IPS DF 6.9 (cell line): ENCODE measurements around the gene ADCY1.
"Not testable (repeated sequence)": the region's sequence is repeated elsewhere in the genome, so short reads cannot be mapped to it uniquely, and the experiment has no call there.

Source experiments
- DNase-seq: peaks from one replicate; pipeline ENCODE4 v3.0.0-alpha.2; 2013; ENCODE audit warnings: low read depth, low spot score
- H3K27ac ChIP-seq: one replicate; pipeline ENCODE4 v1.5.1; 2013; ENCODE audit warnings: low read length, control low read depth
- H3K27me3 ChIP-seq: 2 replicates; pipeline ENCODE4 v1.6.1; 2013; ENCODE audit warnings: mild to moderate bottlenecking, low read length; ENCODE audit not compliant: control insufficient read depth, insufficient read depth
- H3K36me3 ChIP-seq: 2 replicates; pipeline ENCODE4 v1.6.1; 2013; ENCODE audit warnings: low read length; ENCODE audit not compliant: control insufficient read depth, insufficient read depth
- H3K4me1 ChIP-seq: 2 replicates; pipeline ENCODE4 v1.6.1; 2013; ENCODE audit warnings: low read length; ENCODE audit not compliant: control insufficient read depth, insufficient read depth
- H3K4me3 ChIP-seq: 2 replicates; pipeline ENCODE4 v1.5.1; 2013; ENCODE audit warnings: mild to moderate bottlenecking, low read length
- H3K9me3 ChIP-seq: 2 replicates; pipeline ENCODE4 v1.6.1; 2013; ENCODE audit warnings: low read length, inconsistent platforms; ENCODE audit not compliant: control insufficient read depth, insufficient read depth
- WGBS: extraction: QIAGEN DNeasy Blood & Tissue Kit; methylation state at CpG from one replicate; pipeline ENCODE4 v1.1.7; 2013; ENCODE audit warnings: mixed read lengths, missing lambda C conversion rate; ENCODE audit not compliant: insufficient read length, insufficient coverage; 5-methylcytosine and 5-hydroxymethylcytosine counted together

The ADCY1 gene

DNA sequence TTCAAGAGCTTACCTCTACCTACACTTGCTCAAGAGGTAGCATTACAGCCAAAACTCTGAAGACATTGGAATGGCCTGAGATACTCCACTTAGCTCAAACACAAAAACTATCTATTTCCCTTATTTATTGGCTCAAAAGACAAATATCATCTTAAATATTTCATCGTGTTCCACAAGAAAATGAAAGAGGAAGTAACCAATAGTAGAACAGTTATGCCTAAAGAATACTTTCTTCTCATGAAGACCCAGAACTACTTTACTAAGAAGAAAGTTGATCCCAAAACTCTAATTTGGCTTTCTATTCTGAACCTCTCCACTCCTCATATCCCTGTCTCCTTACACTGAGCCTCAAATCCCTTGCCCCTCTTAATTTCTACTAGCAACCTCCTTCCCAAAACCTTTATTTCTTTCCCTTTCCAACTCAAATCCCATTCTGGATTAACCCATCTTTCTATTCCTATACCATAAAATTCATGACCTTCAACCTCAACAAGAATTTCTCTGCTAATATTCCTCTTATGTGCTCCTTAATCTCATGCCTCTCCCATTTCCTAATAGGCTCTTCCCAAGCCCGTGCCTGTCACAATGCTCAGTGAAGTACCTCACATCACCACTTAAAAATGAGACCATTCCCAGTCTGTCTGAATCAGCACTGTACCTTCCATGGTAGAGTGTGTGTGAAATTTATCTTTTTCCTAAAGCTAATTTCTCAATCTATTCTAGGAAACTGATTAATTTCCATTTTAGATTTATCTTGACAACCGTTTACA lies 188.2 kb downstream of the ADCY1 start:
- not testable (repeated sequence) for H3K4me3 ChIP-seq, H3K27me3 ChIP-seq, H3K36me3 ChIP-seq, DNase-seq, H3K27ac ChIP-seq, H3K4me1 ChIP-seq, H3K9me3 ChIP-seq
- WGBS, result no CpG with 5 or more reads among the region's 3 CpGs

GRCh38 chr7:45768516-45769394 lies 194.6 kb downstream of the ADCY1 start:
- H3K4me3 ChIP-seq, result peak overlapping the region; percentile 70
- not testable (repeated sequence) for H3K27ac ChIP-seq, H3K36me3 ChIP-seq, H3K4me1 ChIP-seq, H3K9me3 ChIP-seq, H3K27me3 ChIP-seq
- peak; percentile 86 for DNase-seq
- no CpG with 5 or more reads among the region's 72 CpGs for WGBS

- DNase-seq, H3K4me1 ChIP-seq, H3K36me3 ChIP-seq, H3K27me3 ChIP-seq, H3K9me3 ChIP-seq, H3K27ac ChIP-seq, H3K4me3 ChIP-seq: not testable (repeated sequence)
- WGBS, result no CpG with 5 or more reads among the region's 20 CpGs
These were observed 195.5 kb downstream of the ADCY1 start for GRCh38 chr7:45769626-45770025.
